SK-N-DZ (cell line): ENCODE results near the gene IER5.
"Not testable (repeated sequence)": the region's sequence is repeated elsewhere in the genome, so short reads cannot be mapped to it uniquely, and the experiment has no call there.

Source experiments
- DNase-seq: peaks from one replicate; pipeline ENCODE4 v3.0.0-alpha.2; 2015; ENCODE audit warnings: low spot score

Gene IER5

GRCh38 chr1:181114574-181115367, 26.3 kb downstream of the IER5 start:
- no peak for DNase-seq

GRCh38 chr1:181115368-181115684, 26.8 kb downstream of the IER5 start:
- no peak for DNase-seq

- DNase-seq: not testable (repeated sequence)
Measured at GRCh38 chr1:181115971-181116370, 27.5 kb downstream of the IER5 start.

- no peak for DNase-seq
Measured at GRCh38 chr1:181116819-181117390, 28.4 kb downstream of the IER5 start.

- peak; percentile 70 for DNase-seq
Measured at GRCh38 chr1:181117648-181118449, 29.3 kb downstream of the IER5 start.

- DNase-seq: no peak
Measured at GRCh38 chr1:181119093-181119989, 30.8 kb downstream of the IER5 start.

GRCh38 chr1:181120924-181121323, 32.4 kb downstream of the IER5 start:
- DNase-seq: no peak

GRCh38 chr1:181121498-181121897, 33.0 kb downstream of the IER5 start:
- DNase-seq: no peak

- DNase-seq: no peak
Measured at GRCh38 chr1:181122222-181122621, 33.7 kb downstream of the IER5 start.

GRCh38 chr1:181123173-181123572, 34.7 kb downstream of the IER5 start:
- DNase-seq: no peak

- no peak for DNase-seq
Measured at GRCh38 chr1:181124291-181124751, 35.8 kb downstream of the IER5 start.

- DNase-seq: no peak
Measured at GRCh38 chr1:181126289-181126688, 37.8 kb downstream of the IER5 start.

GRCh38 chr1:181126871-181127587, 38.5 kb downstream of the IER5 start:
- DNase-seq: peak; percentile 48

GRCh38 chr1:181127898-181128453, 39.5 kb downstream of the IER5 start:
- DNase-seq: no peak

GRCh38 chr1:181128592-181129497, 40.3 kb downstream of the IER5 start:
- peak; percentile 43 for DNase-seq

- peak; percentile 59 for DNase-seq
Measured at GRCh38 chr1:181129771-181130606, 41.5 kb downstream of the IER5 start.

- DNase-seq: no peak
Measured at GRCh38 chr1:181131255-181131941, 42.9 kb downstream of the IER5 start.

- DNase-seq: peak; percentile 32
Measured at GRCh38 chr1:181133441-181133951, 45.0 kb downstream of the IER5 start.
